B cell (primary cell): ENCODE results near the gene RIOK2. TPM values are rescaled to one million over a fixed set of nuclear protein-coding genes. Genes with fewer than 3 reads are reported as not detected.
A peak's percentile ranks its signal among the peaks of the same experiment; 100 is the strongest.

Source experiments
- ATAC-seq: fragments of 200-7000 bp; cut with Tn5 transposase; one replicate; pipeline ENCODE4 v1.10.0; 2021; ENCODE audit warnings: low read depth, mild to moderate bottlenecking, moderate number of reproducible peaks, moderate library complexity
- CTCF ChIA-PET: fragments of 350-600 bp; sonication (Branson Sonifier 250); formaldehyde crosslinking; loops from one replicate; lab custom pipeline; 2021; ENCODE audit warnings: antibody characterized with exemption, inconsistent platforms; lab: Charles Lee
- POLR2A ChIA-PET: fragments of 350-600 bp; sonication (Branson Sonifier 250); formaldehyde crosslinking; loops from one replicate; lab custom pipeline; 2021; ENCODE audit warnings: antibody characterized with exemption; lab: Charles Lee
- DNase-seq: peaks from one replicate; pipeline ENCODE4 v3.0.0; 2013
- H2AFZ ChIP-seq: 2 replicates; pipeline ENCODE4 v1.6.1; 2012; ENCODE audit warnings: mild to moderate bottlenecking, low read depth, low read length; ENCODE audit not compliant: insufficient read depth, poor library complexity, severe bottlenecking
- H3K27ac ChIP-seq, 2 donors: 1 replicate in 1 of 2; 2 replicates in 1 of 2; pipeline ENCODE4 v1.5.1; 2012 to 2013; ENCODE audit warnings: low read length in 2 of 2, mild to moderate bottlenecking in 2 of 2, moderate library complexity in 1 of 2
- H3K27me3 ChIP-seq, 4 experiments: fragments of 200-600 bp in 1 of 4; sonication (generic) in 1 of 4; replicated peaks in 1 of 4; 1 replicate in 2 of 4; 2 replicates in 2 of 4; pipeline versions ENCODE4 v1.6.1 to v1.7.0; 2013 to 2016; ENCODE audit warnings: low read length in 3 of 4, mild to moderate bottlenecking in 2 of 4, mixed read lengths in 1 of 4, moderate library complexity in 1 of 4; ENCODE audit not compliant: insufficient read depth in 4 of 4, control insufficient read depth in 3 of 4; ENCODE audit errors: control extremely low read depth in 1 of 4
- H3K36me3 ChIP-seq, 2 experiments: replicated peaks in 1 of 2; 1 replicate in 1 of 2; 2 replicates in 1 of 2; pipeline versions ENCODE4 v1.6.1 to v1.7.1; 2013; ENCODE audit warnings: low read length in 1 of 2; ENCODE audit not compliant: insufficient read depth in 2 of 2, control insufficient read depth in 1 of 2; ENCODE audit errors: control extremely low read depth in 1 of 2, extremely low read depth in 1 of 2
- H3K4me1 ChIP-seq, 2 donors: fragments of 200-600 bp in 1 of 2; sonication (generic) in 1 of 2; 1 replicate in 1 of 2; 2 replicates in 1 of 2; pipeline versions ENCODE4 v1.5.1 to v1.6.1; 2013 to 2017; ENCODE audit warnings: low read length in 2 of 2; ENCODE audit not compliant: control insufficient read depth in 2 of 2, insufficient read depth in 2 of 2
- H3K4me2 ChIP-seq: replicated peaks from 2 replicates; pipeline ENCODE3; 2012; ENCODE audit warnings: mild to moderate bottlenecking, low read depth, low read length; ENCODE audit not compliant: poor library complexity, severe bottlenecking
- H3K4me3 ChIP-seq, 5 experiments: fragments of 200-600 bp in 1 of 5; sonication (generic) in 1 of 5; 1 replicate in 3 of 5; 2 replicates in 2 of 5; pipeline versions ENCODE4 v1.5.1 to v1.7.0; 2011 to 2016; ENCODE audit warnings: low read length in 4 of 5, mild to moderate bottlenecking in 4 of 5, low read depth in 2 of 5, control low read depth in 1 of 5, moderate library complexity in 1 of 5; ENCODE audit not compliant: insufficient read depth in 1 of 5; ENCODE audit errors: control extremely low read depth in 1 of 5, extremely low read depth in 1 of 5
- H3K79me2 ChIP-seq: fragments of 200-600 bp; sonication (generic); one replicate; pipeline ENCODE4 v1.6.0; 2016; ENCODE audit warnings: low read length; ENCODE audit not compliant: control insufficient read depth, insufficient read depth
- H3K9ac ChIP-seq: fragments of 200-600 bp; sonication (generic); 2 replicates; pipeline ENCODE4 v1.6.1; 2017; ENCODE audit warnings: mild to moderate bottlenecking, low read length, moderate library complexity
- H3K9me3 ChIP-seq, 3 donors: one replicate each; pipeline versions ENCODE4 v1.6.1 to v1.7.1; 2013; ENCODE audit warnings: low read length in 2 of 3; ENCODE audit not compliant: control insufficient read depth in 2 of 3, insufficient read depth in 1 of 3; ENCODE audit errors: control extremely low read depth in 1 of 3
- H4K20me1 ChIP-seq: 2 replicates; pipeline ENCODE4 v1.6.0; 2012; ENCODE audit warnings: mild to moderate bottlenecking, low read length; ENCODE audit not compliant: insufficient read depth, control insufficient read depth, poor library complexity, severe bottlenecking
- H3K27ac Mint-ChIP-seq: one replicate; pipeline ENCODE4 v1.8.0; 2021; ENCODE audit warnings: mixed read lengths
- H3K27me3 Mint-ChIP-seq: one replicate; pipeline ENCODE4 v1.8.0; 2021; ENCODE audit warnings: mixed read lengths
- H3K4me1 Mint-ChIP-seq: one replicate; pipeline ENCODE4 v1.8.0; 2021; ENCODE audit warnings: mixed read lengths
- H3K4me3 Mint-ChIP-seq: one replicate; pipeline ENCODE4 v1.8.0; 2021; ENCODE audit warnings: mixed read lengths
- H3K9me3 Mint-ChIP-seq: one replicate; pipeline ENCODE4 v1.8.0; 2022; ENCODE audit warnings: mixed read lengths; ENCODE audit not compliant: insufficient read depth
- CTCF ChIP-seq: fragments of 200-600 bp; IDR thresholded peaks from one replicate; pipeline ENCODE4 v1.8.0; 2022; ENCODE audit warnings: antibody characterized with exemption, mild to moderate bottlenecking
- EZH2 ChIP-seq: IDR thresholded peaks from 2 replicates; pipeline ENCODE4 v1.6.1; 2012; ENCODE audit warnings: borderline replicate concordance, low read depth, mild to moderate bottlenecking, moderate library complexity, low read length; ENCODE audit not compliant: insufficient read depth, poor library complexity, severe bottlenecking
- WGBS: methylation state at CpG from one replicate; pipeline ENCODE4 v1.1.5; 2013; ENCODE audit warnings: missing lambda C conversion rate; ENCODE audit not compliant: insufficient coverage; 5-methylcytosine and 5-hydroxymethylcytosine counted together
- intact Hi-C: fragments of 100-400 bp; cut with micrococcal nuclease; formaldehyde crosslinking; loops from one replicate; pipeline ENCODE4 v1.10.0; 2022
- polyA plus RNA-seq: library from polyadenylated mRNA; depleted of rRNA; stranded (reverse); fragments of >200 nt; gene quantifications from 2 replicates; pipeline ENCODE4 v1.2.3, GENCODE V29; 2012
- total RNA-seq, 2 donors: library from RNA; stranded (reverse); fragments of 120-200 nt in 1 of 2; gene quantifications; 1 replicate in 1 of 2; 2 replicates in 1 of 2; pipeline versions ENCODE4 v1.2.3 to v1.2.4, GENCODE V29; 2013 to 2022

The RIOK2 gene
- total and polyA plus RNA-seq, 2 donors (not counting 1 experiment from before 2014, with no cell fraction given): 3.5 to 37.2 TPM

DNA sequence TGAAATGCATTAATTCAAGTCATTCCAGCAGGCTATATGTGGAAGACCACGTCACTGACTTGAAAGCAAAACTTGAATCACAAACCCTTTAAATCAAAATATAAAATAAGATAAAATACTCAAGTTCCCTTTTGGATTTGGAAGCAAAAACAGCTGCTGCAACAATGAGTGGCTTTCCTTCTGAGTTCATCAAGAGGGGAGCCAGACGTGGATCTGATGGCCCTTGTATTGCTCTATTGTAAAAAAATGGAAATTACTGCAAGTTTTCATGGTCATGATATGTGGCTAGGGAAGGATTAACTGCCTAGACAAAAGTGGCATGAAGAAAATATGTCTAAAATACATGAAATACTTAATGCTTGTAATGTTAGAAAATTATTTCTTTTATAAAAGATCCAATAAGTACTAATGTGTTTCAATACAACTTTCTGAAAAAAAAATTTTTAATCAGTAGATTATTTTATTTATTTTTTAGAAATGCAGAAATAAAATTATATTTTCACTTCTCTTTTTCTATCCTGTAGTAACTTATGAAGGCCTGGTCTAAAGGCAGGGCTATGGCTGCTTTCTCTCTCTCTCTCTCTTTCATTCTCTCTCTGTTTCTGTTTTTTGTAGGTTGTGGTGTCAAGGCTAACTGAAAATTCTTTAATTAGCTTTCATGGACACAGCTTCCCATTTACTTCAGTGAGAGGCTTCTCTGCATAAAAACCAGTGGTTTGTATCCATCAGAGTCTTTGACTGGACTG, 64.6 kb downstream of the RIOK2 start:
- Histone ChIP-seq H3K4me1 (peaks cover 9 to 11% of the 10 kb centered on the region in 2 donors), H3K79me2 (peaks cover 4% of the 10 kb centered on the region), H3K4me3 (no peak overlapping the region), H3K36me3 (peaks cover 0 to 10% of the 10 kb centered on the region in 2 experiments), H3K9me3 (no peaks in the 10 kb centered on the region), H3K27me3 (no peaks in the 10 kb centered on the region), H2AFZ (no peak overlapping the region), H3K27ac (peak overlapping the region in 1 of 2 donors; percentile 65), H3K4me2 (peak overlapping the region; percentile 20), H4K20me1 (peaks cover 5% of the 10 kb centered on the region), H3K9ac (no peak overlapping the region)
- ChIA-PET CTCF (interaction anchor here (0.6 kb wide), 1 partner anchor 252 kb away, joined by 6 read pairs; no protein-coding TSS in a partner anchor), POLR2A (no interaction called here)
- no peak for TF ChIP-seq CTCF
- intact Hi-C loops: no loop called here
- H3K27me3 Mint-ChIP-seq: peaks cover 4% of the 10 kb centered on the region
- H3K9me3 Mint-ChIP-seq: no peaks in the 10 kb centered on the region
- no CpG with 5 or more reads among the region's 2 CpGs for WGBS
- H3K27ac Mint-ChIP-seq: peak overlapping the region; percentile 2
- ATAC-seq (no peak), DNase-seq (peak; percentile 13)
- H3K4me3 Mint-ChIP-seq: no peak overlapping the region
- H3K4me1 Mint-ChIP-seq: peaks cover 9% of the 10 kb centered on the region

GRCh38 chr5:97115932-97116331, 67.1 kb downstream of the RIOK2 start:
- WGBS: 93% methylated on average over 6 of the region's 9 CpGs
- intact Hi-C loops: no loop called here

More at GRCh38 chr5:97115932-97116331, 67.1 kb downstream of the RIOK2 start:
- no peak overlapping the region for H3K27ac Mint-ChIP-seq
- H3K4me1 ChIP-seq: peaks cover 9 to 11% of the 10 kb centered on the region in 2 donors
- DNase-seq: no peak
- H3K79me2 ChIP-seq: peaks cover 4% of the 10 kb centered on the region
- POLR2A ChIA-PET: no interaction called here
- H3K27me3 Mint-ChIP-seq: no peaks in the 10 kb centered on the region
- CTCF ChIA-PET: no interaction called here
- no peak overlapping the region for H3K4me2 ChIP-seq
- H3K9me3 ChIP-seq: no peaks in the 10 kb centered on the region
- no peaks in the 10 kb centered on the region for H3K9me3 Mint-ChIP-seq
- H3K36me3 ChIP-seq: peaks cover 2 to 5% of the 10 kb centered on the region in 2 experiments
- H3K4me3 Mint-ChIP-seq: no peak overlapping the region
- H3K9ac ChIP-seq: no peak overlapping the region
- no peak overlapping the region for H2AFZ ChIP-seq
- peaks cover 9% of the 10 kb centered on the region for H3K4me1 Mint-ChIP-seq
- no peaks in the 10 kb centered on the region for H4K20me1 ChIP-seq
- H3K27ac ChIP-seq: no peak overlapping the region
- no peak for TF ChIP-seq EZH2
- TF ChIP-seq CTCF: no peak
- H3K4me3 ChIP-seq: no peak overlapping the region
- ATAC-seq: no peak
- H3K27me3 ChIP-seq: no peaks in the 10 kb centered on the region
